ENCODE data around the gene AOC1. TPM values are rescaled to one million over a fixed set of nuclear protein-coding genes. Genes with fewer than 3 reads are reported as not detected.

The AOC1 gene
- polyA plus RNA-seq, 1 donor from 2014 or later: not detected

DNA sequence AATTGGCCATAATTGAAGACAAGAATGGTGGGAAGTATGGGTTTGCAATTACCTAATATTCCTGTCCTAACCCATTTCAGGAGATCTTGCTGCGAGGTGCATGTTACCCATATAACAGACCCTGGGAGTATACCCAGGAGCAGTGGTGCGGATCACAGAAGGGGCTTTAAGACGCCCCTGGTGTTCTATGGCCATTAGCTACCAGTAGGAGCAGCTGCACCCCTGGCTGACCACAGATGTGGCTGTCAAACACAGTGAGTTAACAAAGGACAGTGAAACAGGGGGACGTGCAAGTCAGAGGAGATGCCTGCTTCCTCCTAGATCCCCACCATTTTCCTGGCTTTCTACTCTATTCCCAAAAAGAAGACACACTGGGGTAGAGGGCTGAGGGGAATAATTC lies 25.2 kb downstream of the AOC1 start:
- Histone ChIP-seq H3K36me3 (ENCODE audit: insufficient read depth, low read length) (no peaks in the 10 kb centered on the region), H3K4me2 (ENCODE audit: low read length) (no peak overlapping the region), H3K79me2 (replicated peaks; ENCODE audit: insufficient read depth, low read length) (no peaks in the 10 kb centered on the region), H3F3A (ENCODE audit: insufficient read depth, low read length, poor library complexity, severe bottlenecking) (no peaks in the 10 kb centered on the region), H2AFZ (ENCODE audit: low read depth, low read length) (no peak overlapping the region), H3K9ac (ENCODE audit: low read length) (no peak overlapping the region), H3K9me3 (ENCODE audit: low read length) (no peaks in the 10 kb centered on the region), H3K27me3 (ENCODE audit: insufficient read depth, low read depth, low read length) (no peaks in the 10 kb centered on the region), H3K4me3 (ENCODE audit: low read length) (no peak overlapping the region), H3K9me2 (ENCODE audit: insufficient read depth, low read length) (no peaks in the 10 kb centered on the region), H4K20me1 (ENCODE audit: insufficient read depth) (no peaks in the 10 kb centered on the region), H3K27ac (ENCODE audit: low read length) (no peak overlapping the region)
- TF ChIP-seq POLR2AphosphoS5 (IDR thresholded peaks at IDR 0.05) (no peak), EZH2 (IDR thresholded peaks at IDR 0.05; ENCODE audit: borderline replicate concordance, insufficient read depth, low read length, poor library complexity, severe bottlenecking) (no peak), SMC3 (conservative IDR thresholded peaks at IDR 0.05; ENCODE audit: poor library complexity) (no peak), RAD21 (conservative IDR thresholded peaks at IDR 0.05) (no peak), CTCF (IDR thresholded peaks at IDR 0.05; ENCODE audit: poor library complexity, severe bottlenecking) (no peak), EP300 (conservative IDR thresholded peaks at IDR 0.05; ENCODE audit: poor library complexity, severe bottlenecking) (no peak), MXI1 (conservative IDR thresholded peaks at IDR 0.05; ENCODE audit: poor library complexity, severe bottlenecking) (no peak), TAF1 (IDR thresholded peaks at IDR 0.05; ENCODE audit: low read depth) (no peak)
- TF ChIP-seq, protein P1, sequence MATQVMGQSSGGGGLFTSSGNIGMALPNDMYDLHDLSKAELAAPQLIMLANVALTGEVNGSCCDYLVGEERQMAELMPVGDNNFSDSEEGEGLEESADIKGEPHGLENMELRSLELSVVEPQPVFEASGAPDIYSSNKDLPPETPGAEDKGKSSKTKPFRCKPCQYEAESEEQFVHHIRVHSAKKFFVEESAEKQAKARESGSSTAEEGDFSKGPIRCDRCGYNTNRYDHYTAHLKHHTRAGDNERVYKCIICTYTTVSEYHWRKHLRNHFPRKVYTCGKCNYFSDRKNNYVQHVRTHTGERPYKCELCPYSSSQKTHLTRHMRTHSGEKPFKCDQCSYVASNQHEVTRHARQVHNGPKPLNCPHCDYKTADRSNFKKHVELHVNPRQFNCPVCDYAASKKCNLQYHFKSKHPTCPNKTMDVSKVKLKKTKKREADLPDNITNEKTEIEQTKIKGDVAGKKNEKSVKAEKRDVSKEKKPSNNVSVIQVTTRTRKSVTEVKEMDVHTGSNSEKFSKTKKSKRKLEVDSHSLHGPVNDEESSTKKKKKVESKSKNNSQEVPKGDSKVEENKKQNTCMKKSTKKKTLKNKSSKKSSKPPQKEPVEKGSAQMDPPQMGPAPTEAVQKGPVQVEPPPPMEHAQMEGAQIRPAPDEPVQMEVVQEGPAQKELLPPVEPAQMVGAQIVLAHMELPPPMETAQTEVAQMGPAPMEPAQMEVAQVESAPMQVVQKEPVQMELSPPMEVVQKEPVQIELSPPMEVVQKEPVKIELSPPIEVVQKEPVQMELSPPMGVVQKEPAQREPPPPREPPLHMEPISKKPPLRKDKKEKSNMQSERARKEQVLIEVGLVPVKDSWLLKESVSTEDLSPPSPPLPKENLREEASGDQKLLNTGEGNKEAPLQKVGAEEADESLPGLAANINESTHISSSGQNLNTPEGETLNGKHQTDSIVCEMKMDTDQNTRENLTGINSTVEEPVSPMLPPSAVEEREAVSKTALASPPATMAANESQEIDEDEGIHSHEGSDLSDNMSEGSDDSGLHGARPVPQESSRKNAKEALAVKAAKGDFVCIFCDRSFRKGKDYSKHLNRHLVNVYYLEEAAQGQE (IDR thresholded peaks at IDR 0.05; ENCODE audit: borderline replicate concordance): no peak

- no peak overlapping the region for H3K4me2 ChIP-seq (ENCODE audit: low read length)
- H3K9me3 ChIP-seq (ENCODE audit: low read length): no peaks in the 10 kb centered on the region
- H3K9me2 ChIP-seq (ENCODE audit: insufficient read depth, low read length): no peaks in the 10 kb centered on the region
- no peak overlapping the region for H3K9ac ChIP-seq (ENCODE audit: low read length)
- H3K27me3 ChIP-seq (ENCODE audit: insufficient read depth, low read depth, low read length): no peaks in the 10 kb centered on the region
- TF ChIP-seq EP300 (conservative IDR thresholded peaks at IDR 0.05; ENCODE audit: poor library complexity, severe bottlenecking) (no peak), SMC3 (conservative IDR thresholded peaks at IDR 0.05; ENCODE audit: poor library complexity) (no peak), MXI1 (conservative IDR thresholded peaks at IDR 0.05; ENCODE audit: poor library complexity, severe bottlenecking) (no peak), EZH2 (IDR thresholded peaks at IDR 0.05; ENCODE audit: borderline replicate concordance, insufficient read depth, low read length, poor library complexity, severe bottlenecking) (no peak), TAF1 (IDR thresholded peaks at IDR 0.05; ENCODE audit: low read depth) (no peak), RAD21 (conservative IDR thresholded peaks at IDR 0.05) (no peak), CTCF (IDR thresholded peaks at IDR 0.05; ENCODE audit: poor library complexity, severe bottlenecking) (no peak), POLR2AphosphoS5 (IDR thresholded peaks at IDR 0.05) (no peak)
- TF ChIP-seq, protein P1 (IDR thresholded peaks at IDR 0.05; ENCODE audit: borderline replicate concordance): no peak
- H3K4me3 ChIP-seq (ENCODE audit: low read length): no peak overlapping the region
- H4K20me1 ChIP-seq (ENCODE audit: insufficient read depth): no peaks in the 10 kb centered on the region
- no peak overlapping the region for H2AFZ ChIP-seq (ENCODE audit: low read depth, low read length)
- H3K79me2 ChIP-seq (replicated peaks; ENCODE audit: insufficient read depth, low read length): no peaks in the 10 kb centered on the region
- H3F3A ChIP-seq (ENCODE audit: insufficient read depth, low read length, poor library complexity, severe bottlenecking): no peaks in the 10 kb centered on the region
- no peaks in the 10 kb centered on the region for H3K36me3 ChIP-seq (ENCODE audit: insufficient read depth, low read length)
- no peak overlapping the region for H3K27ac ChIP-seq (ENCODE audit: low read length)
Measured at GRCh38 chr7:150879345-150879744, 27.0 kb downstream of the AOC1 start.
